ENCODE measurements around the gene NPL.
A peak's percentile ranks its signal among the peaks of the same experiment; 100 is the strongest.

The NPL gene
- total RNA-seq = 75.4 to 345 (median 222) reads per million in 18 experiments

GRCh38 chr1:182789138-182790076, at the start of gene NPL:
Gene NPL, plus strand, starts transcription at chr1:182789773. Its CDS starts 4,599 bp downstream, at chr1:182794372.
- peak; percentile 89 to 92 for DNase-seq

GRCh38 chr1:182740120-182740519, 49.5 kb upstream of the NPL start:
- DNase-seq = no peak

GRCh38 chr1:182742780-182743179, 46.8 kb upstream of the NPL start:
- DNase-seq = no peak

GRCh38 chr1:182752077-182752988, 37.2 kb upstream of the NPL start:
- DNase-seq = no peak

- no peak for DNase-seq
These were observed 35.5 kb upstream of the NPL start for GRCh38 chr1:182754087-182754486.

GRCh38 chr1:182754543-182755314, 34.8 kb upstream of the NPL start:
- DNase-seq = no peak

- no peak for DNase-seq
These were observed 33.9 kb upstream of the NPL start for GRCh38 chr1:182755632-182756031.

GRCh38 chr1:182756423-182756822, 33.1 kb upstream of the NPL start:
- no peak for DNase-seq

GRCh38 chr1:182761396-182762395, 27.9 kb upstream of the NPL start:
- DNase-seq = no peak

GRCh38 chr1:182762536-182762935, 27.0 kb upstream of the NPL start:
- DNase-seq = no peak

GRCh38 chr1:182764029-182764727, 25.4 kb upstream of the NPL start:
- DNase-seq = no peak

GRCh38 chr1:182765391-182765790, 24.2 kb upstream of the NPL start:
- no peak for DNase-seq

- no peak for DNase-seq
These were observed 23.5 kb upstream of the NPL start for GRCh38 chr1:182766050-182766449.

- DNase-seq = no peak
These were observed 22.5 kb upstream of the NPL start for GRCh38 chr1:182766881-182767645.

- DNase-seq = no peak
These were observed 20.6 kb upstream of the NPL start for GRCh38 chr1:182768963-182769362.

GRCh38 chr1:182770232-182770631, 19.3 kb upstream of the NPL start:
- no peak for DNase-seq

GRCh38 chr1:182771187-182771984, 18.2 kb upstream of the NPL start:
- DNase-seq = no peak

GRCh38 chr1:182777386-182777785, 12.2 kb upstream of the NPL start:
- DNase-seq = no peak

- no peak for DNase-seq
These were observed 10.7 kb upstream of the NPL start for GRCh38 chr1:182778862-182779261.

All from inflammatory macrophage (primary cell).